Endothelial cell of umbilical vein (primary cell): ENCODE data around the gene TMBIM6. TPM values are rescaled to one million over a fixed set of nuclear protein-coding genes. Genes with fewer than 3 reads are reported as not detected.

ENCODE experiments used
- BruUV-seq: library from RNA; stranded (reverse); fragments of 400-500 nt; replicated peaks from 2 replicates; lab custom pipeline; 2021; lab: Mats Ljungman, UMichigan
- CTCF ChIA-PET: fragments of 300-600, 350-600 bp; sonication (Branson Sonifier 250); formaldehyde crosslinking; loops from one replicate; lab custom pipeline; 2021; ENCODE audit warnings: antibody characterized with exemption, inconsistent platforms; lab: Charles Lee
- POLR2A ChIA-PET: fragments of 300-600, 350-600 bp; sonication (Branson Sonifier 250); formaldehyde crosslinking; loops from one replicate; lab custom pipeline; 2021; ENCODE audit warnings: antibody characterized with exemption, inconsistent platforms; lab: Charles Lee
- DNase-seq: peaks from one replicate; pipeline ENCODE4 v3.0.0-alpha.2; 2011; ENCODE audit warnings: low read depth, low spot score
- FAIRE-seq: peaks from 2 replicates; lab custom pipeline; 2011; peaks lifted over from hg19 to GRCh38; lab: Jason Lieb, UNC
- H2AFZ ChIP-seq: 2 replicates; pipeline ENCODE4 v1.6.0; 2012; ENCODE audit warnings: low read depth, low read length, control low read depth, inconsistent platforms
- H3K27ac ChIP-seq: 2 replicates; pipeline ENCODE4 v1.5.1; 2011; ENCODE audit warnings: low read depth, mild to moderate bottlenecking, control low read depth, low read length, moderate library complexity; ENCODE audit not compliant: insufficient read depth
- H3K27me3 ChIP-seq, 2 experiments: 2 replicates each; pipeline versions ENCODE4 v1.6.0 to v1.6.1; 2011; ENCODE audit warnings: low read length in 2 of 2, mixed read lengths in 1 of 2; ENCODE audit not compliant: control insufficient read depth in 2 of 2, insufficient read depth in 2 of 2
- H3K36me3 ChIP-seq, 2 experiments: 2 replicates in 1 of 2; 3 replicates in 1 of 2; pipeline ENCODE4 v1.5.1; 2011; ENCODE audit warnings: low read length in 2 of 2, mild to moderate bottlenecking in 1 of 2, moderate library complexity in 1 of 2; ENCODE audit not compliant: control insufficient read depth in 2 of 2, insufficient read depth in 2 of 2; ENCODE audit errors: extremely low read depth in 1 of 2
- H3K4me1 ChIP-seq: 3 replicates; pipeline ENCODE4 v1.5.1; 2011; ENCODE audit warnings: mild to moderate bottlenecking, low read length; ENCODE audit not compliant: control insufficient read depth, insufficient read depth; ENCODE audit errors: extremely low read depth
- H3K4me2 ChIP-seq: 2 replicates; pipeline ENCODE4 v1.6.1; 2011; ENCODE audit warnings: low read length, control low read depth, mixed read lengths; ENCODE audit not compliant: insufficient read depth
- H3K4me3 ChIP-seq, 3 experiments: fragments of 200-600 bp in 1 of 3; sonication (generic), shearing (Covaris generic) in 1 of 3; replicated peaks in 1 of 3; 2 replicates each; pipeline ENCODE4 v1.5.1; 2011 to 2016; ENCODE audit warnings: control low read depth in 3 of 3, low read length in 3 of 3, mild to moderate bottlenecking in 2 of 3, inconsistent platforms in 1 of 3, low read depth in 1 of 3, moderate library complexity in 1 of 3; ENCODE audit not compliant: insufficient read depth in 1 of 3
- H3K79me2 ChIP-seq: 2 replicates; pipeline ENCODE4 v1.6.0; 2012; ENCODE audit warnings: low read length, inconsistent platforms; ENCODE audit not compliant: control insufficient read depth, insufficient read depth
- H3K9ac ChIP-seq: replicated peaks from 2 replicates; pipeline ENCODE3; 2011; ENCODE audit warnings: low read length, control low read depth; ENCODE audit not compliant: insufficient read depth; ENCODE audit errors: extremely low read depth
- H3K9me1 ChIP-seq: replicated peaks from 3 replicates; pipeline ENCODE4 v1.6.0; 2011; ENCODE audit warnings: mild to moderate bottlenecking, low read length; ENCODE audit not compliant: control insufficient read depth, insufficient read depth; ENCODE audit errors: extremely low read depth
- H3K9me3 ChIP-seq: replicated peaks from 2 replicates; pipeline ENCODE4 v1.5.1; 2012; ENCODE audit warnings: low read length, inconsistent platforms; ENCODE audit not compliant: control insufficient read depth, insufficient read depth
- H4K20me1 ChIP-seq: replicated peaks from 2 replicates; pipeline ENCODE3; 2011; ENCODE audit warnings: mild to moderate bottlenecking, low read length; ENCODE audit not compliant: control insufficient read depth, insufficient read depth; ENCODE audit errors: extremely low read depth
- FOS ChIP-seq: IDR thresholded peaks from 2 replicates; pipeline ENCODE4 v1.6.1; 2011; ENCODE audit warnings: mild to moderate bottlenecking, low read length, moderate library complexity, borderline replicate concordance; ENCODE audit not compliant: insufficient read depth
- GATA2 ChIP-seq: IDR thresholded peaks from 2 replicates; pipeline ENCODE4 v1.7.0; 2011; ENCODE audit warnings: low read depth, mild to moderate bottlenecking, moderate library complexity, mixed read lengths, low read length; ENCODE audit not compliant: insufficient read length, insufficient read depth
- JUN ChIP-seq: IDR thresholded peaks from 2 replicates; pipeline ENCODE4 v1.6.1; 2011; ENCODE audit warnings: borderline replicate concordance, low read depth; ENCODE audit not compliant: insufficient read length, insufficient read depth
- MYC ChIP-seq: IDR thresholded peaks from one replicate; pipeline ENCODE4 v1.6.1; 2011; ENCODE audit warnings: mild to moderate bottlenecking, low read depth, low read length
- POLR2AphosphoS5 ChIP-seq: IDR thresholded peaks from 2 replicates; pipeline ENCODE4 v1.6.1; 2012; ENCODE audit warnings: low read depth, mild to moderate bottlenecking, control low read depth, low read length, moderate library complexity; ENCODE audit not compliant: insufficient read depth
- dilution Hi-C: fragments of 300-500 bp; cut with MboI; formaldehyde crosslinking; loops from one replicate; pipeline ENCODE4 v1.15.0; 2019; ENCODE audit warnings: low sequenced_read_pairs; ENCODE audit not compliant: extremely low pct_ligation_motif_present
- intact Hi-C: fragments of 100-400 bp; cut with micrococcal nuclease; formaldehyde crosslinking; loops from one replicate; pipeline ENCODE4 v1.10.0; 2022
- polyA plus RNA-seq, 4 experiments: library from polyadenylated mRNA; depleted of rRNA in 3 of 4; stranded (reverse) in 3 of 4; unstranded in 1 of 4; fragments of >200 nt; gene quantifications; 2 replicates each; pipeline versions ENCODE4 v1.2.1 to v1.2.3, GENCODE V29; 2011 to 2012; ENCODE audit warnings: missing spikeins in 1 of 4
- total RNA-seq: library from RNA; stranded (reverse); gene quantifications from 2 replicates; pipeline ENCODE4 v1.2.3, GENCODE V29; 2021
- TF ChIP-seq, protein P1 (sequence below), 2 donors: IDR thresholded peaks; 1 replicate in 1 of 2; 2 replicates in 1 of 2; pipeline ENCODE4 v1.5.1; 2011; ENCODE audit warnings: low read length in 2 of 2, mild to moderate bottlenecking in 2 of 2, moderate library complexity in 2 of 2, control low read depth in 1 of 2, inconsistent platforms in 1 of 2, low read depth in 1 of 2; ENCODE audit not compliant: insufficient read depth in 1 of 2; ENCODE audit errors: extremely low read depth in 1 of 2
- TF ChIP-seq, protein P2 (sequence below): IDR thresholded peaks from 2 replicates; pipeline ENCODE4 v1.6.1; 2011; ENCODE audit not compliant: insufficient read depth, insufficient read length

Gene TMBIM6
- total and polyA plus RNA-seq, 2 donors (not counting 3 experiments of a cell fraction or from before 2014, with no cell fraction given) = 393 to 579 TPM

DNA sequence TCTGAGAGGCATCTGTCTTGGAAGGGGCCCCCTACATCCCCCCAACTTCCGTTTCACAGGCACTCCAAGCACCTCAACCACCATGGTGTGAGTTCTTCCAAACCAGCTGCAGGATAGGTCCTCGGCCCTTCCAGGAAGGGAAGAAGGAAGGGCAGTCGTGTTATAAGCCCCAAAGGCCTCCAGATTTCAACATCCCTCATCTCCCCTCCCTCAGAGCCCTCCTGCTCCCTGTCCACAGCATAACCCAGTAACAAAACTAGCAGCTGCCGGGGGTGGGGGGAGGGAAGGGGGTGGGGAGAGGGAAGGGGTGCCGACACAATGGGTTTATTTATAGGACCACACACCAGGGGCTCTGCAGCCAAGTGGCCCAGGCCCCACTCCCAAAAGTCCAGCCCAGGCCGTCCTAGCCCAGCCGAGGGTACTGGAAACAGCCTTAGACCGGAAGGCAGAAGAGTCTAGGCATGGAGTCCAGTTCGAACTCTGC is 68.6 kb downstream of the TMBIM6 start:
- intact Hi-C loops = no loop called here
- TF ChIP-seq, protein P1, sequence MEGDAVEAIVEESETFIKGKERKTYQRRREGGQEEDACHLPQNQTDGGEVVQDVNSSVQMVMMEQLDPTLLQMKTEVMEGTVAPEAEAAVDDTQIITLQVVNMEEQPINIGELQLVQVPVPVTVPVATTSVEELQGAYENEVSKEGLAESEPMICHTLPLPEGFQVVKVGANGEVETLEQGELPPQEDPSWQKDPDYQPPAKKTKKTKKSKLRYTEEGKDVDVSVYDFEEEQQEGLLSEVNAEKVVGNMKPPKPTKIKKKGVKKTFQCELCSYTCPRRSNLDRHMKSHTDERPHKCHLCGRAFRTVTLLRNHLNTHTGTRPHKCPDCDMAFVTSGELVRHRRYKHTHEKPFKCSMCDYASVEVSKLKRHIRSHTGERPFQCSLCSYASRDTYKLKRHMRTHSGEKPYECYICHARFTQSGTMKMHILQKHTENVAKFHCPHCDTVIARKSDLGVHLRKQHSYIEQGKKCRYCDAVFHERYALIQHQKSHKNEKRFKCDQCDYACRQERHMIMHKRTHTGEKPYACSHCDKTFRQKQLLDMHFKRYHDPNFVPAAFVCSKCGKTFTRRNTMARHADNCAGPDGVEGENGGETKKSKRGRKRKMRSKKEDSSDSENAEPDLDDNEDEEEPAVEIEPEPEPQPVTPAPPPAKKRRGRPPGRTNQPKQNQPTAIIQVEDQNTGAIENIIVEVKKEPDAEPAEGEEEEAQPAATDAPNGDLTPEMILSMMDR (IDR thresholded peaks at IDR 0.05; ENCODE audit: extremely low read depth in 1 of 2, insufficient read depth in 1 of 2, low read depth in 1 of 2, low read length in 2 of 2) = no peak
- no peak for TF ChIP-seq GATA2
- no peak for TF ChIP-seq POLR2AphosphoS5
- no peak for TF ChIP-seq FOS
- TF ChIP-seq MYC = no peak
- TF ChIP-seq JUN = no peak
- TF ChIP-seq, protein P2, sequence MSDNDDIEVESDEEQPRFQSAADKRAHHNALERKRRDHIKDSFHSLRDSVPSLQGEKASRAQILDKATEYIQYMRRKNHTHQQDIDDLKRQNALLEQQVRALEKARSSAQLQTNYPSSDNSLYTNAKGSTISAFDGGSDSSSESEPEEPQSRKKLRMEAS = no peak
- no TSS peak for BruUV-seq

More for the DNA sequence above, 68.6 kb downstream of the TMBIM6 start:
- no peak for FAIRE-seq
- Histone ChIP-seq H3K9me1 (no peaks in the 10 kb centered on the region), H2AFZ (no peak overlapping the region), H3K9me3 (no peaks in the 10 kb centered on the region), H3K9ac (no peak overlapping the region), H3K4me2 (no peak overlapping the region), H3K27ac (no peak overlapping the region), H3K4me3 (no peak overlapping the region), H4K20me1 (no peaks in the 10 kb centered on the region), H3K4me1 (no peaks in the 10 kb centered on the region), H3K36me3 (peaks cover 0 to 11% of the 10 kb centered on the region in 2 experiments), H3K27me3 (no peaks in the 10 kb centered on the region), H3K79me2 (no peaks in the 10 kb centered on the region)
- ChIA-PET CTCF (interaction anchor here (1.2 to 1.7 kb wide), 4 partner anchors 11 to 47 kb away, joined by 3 to 15 read pairs (median 6); no protein-coding TSS in a partner anchor), POLR2A (interaction anchor here (0.8 kb wide), 1 partner anchor 18 kb away, joined by 6 read pairs; the partner anchor contains the start of gene NCKAP5L)
- DNase-seq = no peak
- dilution Hi-C loops = no loop called here
